Left renal cortex interstitium (tissue), 4 donors: ENCODE measurements around the gene PPP1R27. TPM values are rescaled to one million over a fixed set of nuclear protein-coding genes. Genes with fewer than 3 reads are reported as not detected.
"Not testable (repeated sequence)": the region's sequence is repeated elsewhere in the genome, so short reads cannot be mapped to it uniquely, and the experiment has no call there.

Experiments
- DNase-seq, 4 donors: peaks; one replicate each; pipeline ENCODE4 v3.0.0-alpha.2; 2013; ENCODE audit warnings: low read depth in 4 of 4, low spot score in 2 of 4, missing footprints in 1 of 4
- polyA plus RNA-seq, 4 donors: library from polyadenylated mRNA; unstranded; fragments of 120-200 nt; gene quantifications; one replicate each; pipeline ENCODE4 v1.2.1, GENCODE V29; 2013; ENCODE audit not compliant: insufficient read length in 4 of 4

The PPP1R27 gene
- polyA plus RNA-seq, 4 donors: 0.23 to 0.46 (median 0.37) TPM

DNA sequence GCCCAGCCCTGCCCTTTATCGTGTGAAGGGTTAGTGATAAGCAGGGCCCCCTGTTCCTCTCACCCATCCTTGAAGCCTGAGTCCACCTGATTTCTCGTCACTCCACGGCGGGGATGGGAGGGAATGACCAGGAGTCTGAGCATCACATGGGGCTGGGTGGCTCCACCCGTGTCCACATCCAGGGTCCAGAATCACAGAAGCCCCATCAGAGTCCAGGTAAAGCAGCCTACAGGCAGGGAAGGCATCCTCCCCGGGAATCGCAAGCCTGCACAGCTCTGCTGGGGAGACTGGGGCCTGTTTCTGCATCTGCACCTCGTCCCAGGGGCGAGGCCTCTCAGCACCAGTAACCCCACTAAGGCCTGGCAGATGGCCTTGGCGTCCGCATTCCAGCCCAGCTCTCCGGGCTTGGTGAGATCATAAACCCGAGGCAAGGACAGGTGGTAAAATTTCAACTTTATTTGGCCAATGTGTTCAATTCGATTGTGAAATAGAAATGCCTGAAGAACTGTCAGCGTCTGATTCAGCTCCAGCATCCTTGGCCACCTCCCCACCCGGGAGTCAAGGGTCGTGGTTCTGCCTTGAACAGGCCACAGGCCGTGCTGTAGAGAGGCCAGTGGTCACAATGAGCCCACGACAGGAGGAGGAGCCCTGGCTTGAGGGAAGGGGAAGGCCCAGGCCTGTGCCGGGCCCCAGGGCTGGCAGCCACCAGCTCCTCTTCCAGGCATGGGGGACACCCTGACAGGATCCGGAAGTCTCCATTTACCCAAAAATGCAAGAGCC is 8.1 kb upstream of the PPP1R27 start:
- no peak for DNase-seq

DNA sequence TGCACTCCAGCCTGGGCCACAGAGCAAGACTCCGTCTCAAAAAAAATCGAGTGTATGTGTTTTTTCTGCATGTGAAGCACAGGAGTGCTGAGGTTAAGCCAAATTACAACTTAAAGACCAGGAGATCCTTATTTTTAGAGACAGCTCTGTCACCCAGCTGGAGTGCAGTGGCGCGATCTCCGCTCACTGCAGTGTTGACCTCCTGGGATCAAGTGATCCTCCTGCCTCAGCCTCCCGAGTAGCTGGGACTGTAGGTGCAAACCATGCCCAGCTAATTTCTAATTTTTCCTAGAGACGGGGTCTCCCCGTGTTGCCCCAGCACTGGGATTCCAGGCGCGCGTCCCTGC is 7.5 kb upstream of the PPP1R27 start:
- DNase-seq: no peak

DNA sequence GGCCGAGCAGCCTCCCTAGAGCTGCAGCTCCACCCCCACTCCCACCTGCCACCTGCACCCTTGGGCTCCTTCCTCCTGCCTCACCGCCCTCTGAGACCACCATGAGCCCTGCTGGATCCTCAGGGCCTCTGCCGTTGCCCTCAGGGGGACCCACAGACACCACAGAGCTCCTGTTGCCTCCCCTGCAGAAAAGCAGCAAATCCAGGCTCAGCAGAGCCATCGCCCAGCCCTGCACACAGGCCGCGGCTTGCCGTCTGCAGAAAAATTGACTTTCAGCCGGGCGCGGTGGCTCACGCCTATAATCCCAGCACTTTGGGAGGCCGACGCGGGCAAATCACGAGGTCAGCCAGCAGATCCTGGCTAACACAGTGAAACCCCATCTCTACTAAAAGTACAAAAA is 7.0 kb upstream of the PPP1R27 start:
- DNase-seq: no peak

DNA sequence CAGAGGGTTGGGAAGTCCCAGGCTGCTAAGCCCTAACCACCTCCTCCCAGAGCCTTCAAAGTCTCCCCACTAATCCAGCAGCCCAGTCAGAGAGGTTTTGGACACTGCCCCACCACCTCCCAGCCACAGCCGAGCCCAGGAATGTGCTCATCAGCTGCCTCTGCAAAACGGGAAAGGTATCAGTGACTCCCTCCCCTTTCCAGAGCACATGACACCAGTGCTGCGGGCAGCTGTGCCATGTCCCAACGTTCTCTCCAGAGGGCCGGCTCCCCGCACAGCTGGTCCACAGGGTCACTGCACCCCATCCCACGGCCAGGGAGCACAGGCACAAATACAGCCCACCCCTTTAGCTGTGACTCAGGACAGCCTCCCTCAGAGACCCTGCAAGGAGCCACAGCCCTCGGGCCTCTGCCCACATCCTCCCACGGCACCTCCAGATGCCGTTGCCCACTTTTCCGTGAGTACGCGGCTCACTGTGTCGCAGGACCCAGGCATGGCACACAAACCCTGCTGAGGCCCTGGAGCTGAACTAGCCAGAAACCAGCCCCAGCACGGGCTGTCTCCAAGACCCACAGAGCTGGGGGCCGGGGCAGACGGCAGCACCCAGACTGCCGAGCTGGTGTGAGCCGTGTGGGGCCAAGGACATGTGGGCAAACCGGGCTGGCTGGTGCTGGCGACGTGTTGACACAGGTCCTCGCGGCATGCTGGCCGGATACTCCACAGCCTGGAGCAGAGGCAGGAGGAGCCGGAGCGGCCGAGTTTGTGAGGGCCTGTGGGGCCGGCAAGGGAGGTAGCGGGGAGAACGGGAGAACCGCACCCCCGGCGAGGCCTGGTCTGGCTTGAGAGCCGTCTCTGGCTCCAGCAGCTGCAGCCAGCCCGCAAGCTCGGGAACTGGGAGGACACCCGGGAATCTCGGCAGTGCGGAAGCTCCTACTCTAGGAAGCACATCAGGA is 6.3 kb upstream of the PPP1R27 start:
- DNase-seq: no peak

DNA sequence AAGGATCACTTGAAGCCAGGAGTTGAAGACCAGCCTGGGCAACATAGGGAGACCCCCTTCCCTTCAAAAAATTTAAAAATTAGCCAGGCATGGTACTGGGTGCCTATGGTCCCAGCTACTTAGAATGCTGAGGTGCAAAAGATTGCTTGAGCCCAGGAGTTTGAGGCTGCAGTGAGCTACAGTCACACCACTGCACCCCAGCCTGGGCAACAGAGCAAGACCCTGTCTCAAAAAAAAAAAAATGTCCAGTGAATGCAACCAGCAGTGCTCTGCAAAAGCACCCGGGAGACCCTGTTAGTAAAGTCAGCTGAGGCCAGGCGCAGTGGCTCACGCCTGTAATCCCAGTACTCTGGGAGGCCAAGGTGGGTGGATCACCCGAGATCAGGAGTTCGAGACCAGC is 5.2 kb upstream of the PPP1R27 start:
- DNase-seq: not testable (repeated sequence)

DNA sequence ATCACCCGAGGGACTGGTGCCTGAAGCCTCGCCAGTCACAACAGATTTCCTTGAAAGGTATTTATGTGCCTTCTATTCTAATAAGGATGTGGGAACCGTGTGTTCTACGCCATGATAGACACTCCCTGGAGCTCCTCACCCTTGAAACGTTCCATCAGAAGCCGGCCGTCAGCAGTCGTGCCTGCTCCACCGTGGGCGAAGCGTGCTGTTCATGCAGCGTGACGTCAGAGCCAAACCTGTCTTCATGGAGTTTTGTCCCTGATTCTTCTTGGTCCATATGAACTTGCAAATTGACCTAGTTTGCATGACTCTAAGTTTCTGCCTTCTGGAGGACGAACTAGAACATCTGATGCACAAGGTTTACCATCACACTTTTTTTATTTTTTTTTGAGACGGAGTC is 4.5 kb upstream of the PPP1R27 start:
- no peak for DNase-seq

DNA sequence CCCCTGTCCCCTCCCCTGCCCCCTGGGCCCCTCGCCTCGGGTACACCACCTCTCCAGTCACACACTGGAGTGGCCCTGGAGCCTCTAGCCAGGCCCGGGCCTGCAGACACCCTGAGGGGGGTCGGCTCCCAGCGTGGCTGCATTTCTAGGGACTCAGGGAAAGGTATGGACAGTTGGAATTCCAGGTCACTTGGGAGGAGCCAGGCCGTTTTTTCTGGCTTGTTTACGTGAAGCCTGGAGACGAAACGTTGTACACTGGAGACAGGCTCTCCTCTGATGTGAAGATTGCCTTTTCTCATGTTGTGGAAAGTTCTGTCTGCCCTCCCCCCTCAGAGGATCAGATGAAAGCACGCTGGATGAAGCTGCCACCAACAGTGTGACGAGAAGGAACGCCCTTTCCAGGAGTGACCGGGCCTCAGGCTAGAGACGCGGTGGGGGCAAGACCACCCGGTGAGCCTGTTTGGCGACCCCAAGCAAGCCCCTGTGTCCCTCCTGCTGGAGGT is 4.0 kb upstream of the PPP1R27 start:
- DNase-seq: no peak

DNA sequence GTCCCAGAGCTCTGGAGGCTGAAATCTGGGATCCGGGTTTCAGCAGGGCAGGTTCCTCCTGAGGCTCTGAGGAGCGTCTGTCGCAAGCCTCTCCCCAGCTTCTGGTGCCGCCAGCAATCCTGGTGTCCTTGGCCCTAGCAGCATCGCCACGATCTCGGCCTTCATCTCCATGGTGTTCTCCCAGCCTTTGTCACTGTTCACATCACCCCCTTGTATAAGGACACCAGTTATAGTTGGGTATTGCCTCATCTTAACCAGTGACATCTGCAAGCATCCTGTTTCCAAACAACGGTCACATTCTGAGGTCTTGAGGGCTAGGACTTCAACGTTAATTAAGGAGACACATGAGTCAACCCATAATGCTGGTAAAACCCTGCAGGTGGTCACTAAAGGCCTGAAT is 2.8 kb upstream of the PPP1R27 start:
- no peak for DNase-seq

DNA sequence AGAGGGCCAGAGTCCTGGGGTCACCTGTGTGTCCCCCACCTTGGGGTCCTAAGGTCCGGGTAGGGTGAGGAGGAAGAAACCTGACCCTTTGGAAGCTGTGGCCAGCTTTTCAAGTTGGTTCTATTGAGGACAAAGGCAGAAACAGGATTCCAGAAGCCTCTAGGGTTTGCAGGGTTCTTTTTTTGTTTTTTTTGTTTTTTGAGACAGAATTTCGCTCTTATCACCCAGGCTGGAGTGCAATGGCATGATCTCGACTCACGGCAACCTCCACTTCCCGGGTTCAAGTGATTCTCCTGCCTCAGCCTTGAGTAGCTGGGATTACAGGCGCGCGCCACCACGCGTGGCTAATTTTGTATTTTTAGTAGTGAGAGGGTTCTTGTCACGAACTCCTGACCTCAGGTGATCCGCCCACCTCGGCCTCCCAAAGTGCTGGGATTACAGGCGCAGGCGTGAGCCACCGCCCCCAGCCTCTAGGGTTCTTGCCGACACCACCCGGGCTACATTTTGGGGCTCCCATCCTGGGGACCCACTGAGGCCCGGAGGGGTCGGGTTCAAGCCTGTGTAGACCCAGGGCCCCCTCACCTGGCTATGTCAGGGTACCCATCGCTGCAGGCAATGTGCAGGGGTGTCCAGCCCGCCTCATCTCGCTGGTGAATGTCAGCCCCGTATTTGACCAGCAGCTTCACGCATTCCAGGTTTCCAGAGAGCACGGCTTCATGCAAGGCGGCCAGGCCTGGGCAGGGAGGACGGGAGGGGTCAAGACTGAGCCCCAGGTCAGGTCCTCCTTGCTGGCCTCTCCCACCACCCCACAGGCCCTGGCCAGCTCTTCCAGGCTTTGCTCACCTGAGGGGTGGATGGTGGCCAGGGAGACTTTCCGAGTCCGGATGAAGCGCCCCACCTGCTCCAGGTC is 674 bp downstream of the PPP1R27 start:
- DNase-seq: no peak

DNA sequence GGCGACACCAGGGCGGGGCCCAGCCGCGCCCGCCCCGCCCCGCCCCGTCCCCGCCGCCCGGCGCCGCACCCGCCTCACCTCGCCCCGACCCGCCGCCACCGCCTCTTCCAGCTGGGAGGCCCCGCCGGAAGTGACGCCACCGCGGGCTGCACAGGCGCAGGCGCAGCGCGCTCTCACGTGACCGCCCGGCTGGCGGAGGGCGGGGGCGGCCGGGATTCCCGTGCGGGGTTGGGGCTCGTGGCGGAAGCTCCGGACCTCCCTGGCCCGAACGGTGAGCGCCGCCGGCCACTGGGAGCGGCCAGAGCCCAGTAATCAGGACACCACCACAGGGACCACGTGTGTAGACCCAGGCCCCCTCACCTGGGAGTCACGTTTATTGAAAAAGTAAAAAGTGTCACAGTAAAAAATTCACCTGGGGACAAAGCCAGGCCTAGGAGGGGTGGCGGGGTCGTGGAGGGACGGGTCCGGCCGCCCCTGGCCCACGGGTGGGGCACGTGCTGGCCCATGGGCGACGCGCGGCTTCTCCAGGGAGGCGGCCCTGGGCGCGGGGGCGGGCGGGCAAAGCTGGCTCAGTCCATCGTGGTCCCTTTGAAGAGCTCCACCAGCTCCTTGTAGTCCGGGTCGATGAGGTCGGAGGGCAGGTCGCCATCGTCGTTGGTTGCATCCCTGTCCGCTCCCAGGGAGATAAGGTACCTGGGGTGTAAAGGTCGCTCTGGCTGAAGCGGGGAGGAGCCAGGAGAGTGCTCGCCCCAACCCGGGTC is 1.5 kb downstream of the PPP1R27 start, which contains the start of gene MCRIP1:
Gene MCRIP1, minus strand, starts transcription at position 132 of the 761 bp plus-strand sequence. CDS start 8,785 bp downstream, outside the sequence.
- DNase-seq: peak; percentile 68 to 86 (median 85)

DNA sequence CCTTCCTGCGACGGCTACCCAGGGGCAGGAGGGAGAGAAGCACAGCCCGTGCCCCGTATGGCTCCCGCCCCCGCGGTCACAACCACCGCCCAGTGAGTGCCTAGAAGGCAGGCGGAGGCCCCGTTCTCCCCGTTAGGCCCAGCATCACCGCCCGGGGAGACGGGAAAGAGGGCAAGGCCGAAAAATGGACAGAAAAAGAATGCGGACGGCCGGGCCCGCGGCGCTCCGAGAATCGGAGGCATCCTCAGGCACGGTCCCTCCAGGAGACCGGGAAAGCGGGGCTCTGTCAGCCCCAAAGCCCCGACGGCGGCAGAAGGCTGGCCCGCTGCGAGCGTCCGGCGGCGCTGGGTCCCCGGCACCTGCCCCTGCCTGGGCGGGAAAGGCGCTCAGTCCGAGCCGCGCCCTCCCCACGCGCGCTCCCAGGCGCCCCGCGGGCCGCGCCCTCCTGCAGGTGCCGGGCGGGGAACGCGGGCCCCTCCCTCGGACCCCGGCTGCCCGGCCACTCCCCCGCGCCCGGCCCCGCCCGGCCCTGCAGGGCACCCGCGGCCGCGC is 2.2 kb downstream of the PPP1R27 start:
- DNase-seq: no peak

DNA sequence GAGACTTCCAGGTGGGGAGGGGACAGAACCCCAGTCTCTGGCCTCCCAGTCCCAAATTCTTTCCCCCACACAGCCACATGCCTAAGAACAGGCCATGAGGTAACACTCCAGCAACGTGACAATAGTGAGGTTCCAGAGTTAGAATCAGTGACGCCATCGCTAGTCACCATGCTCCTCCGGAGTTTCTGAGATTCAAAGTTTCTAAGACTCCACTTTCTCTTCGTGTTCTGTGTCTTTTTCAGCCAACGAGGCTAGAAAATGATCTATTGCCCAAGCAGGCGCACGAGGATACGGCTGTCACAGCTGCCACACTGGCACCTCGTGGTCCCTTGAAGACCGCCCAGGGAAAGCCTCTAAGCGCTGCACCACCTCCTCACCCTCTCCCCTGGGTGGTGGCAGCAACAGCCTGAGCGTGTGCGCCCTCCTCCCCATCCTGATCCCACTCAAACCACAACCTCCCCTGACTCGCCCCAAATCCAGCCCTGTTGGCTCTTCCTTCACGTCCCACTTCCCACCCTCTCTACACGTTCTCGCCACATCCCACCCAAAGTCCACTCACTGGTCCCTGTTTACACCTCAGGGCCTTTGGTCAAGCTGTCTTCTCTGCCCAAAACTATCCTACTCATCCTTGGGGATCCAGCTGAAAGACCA is 2.8 kb downstream of the PPP1R27 start:
- no peak for DNase-seq

DNA sequence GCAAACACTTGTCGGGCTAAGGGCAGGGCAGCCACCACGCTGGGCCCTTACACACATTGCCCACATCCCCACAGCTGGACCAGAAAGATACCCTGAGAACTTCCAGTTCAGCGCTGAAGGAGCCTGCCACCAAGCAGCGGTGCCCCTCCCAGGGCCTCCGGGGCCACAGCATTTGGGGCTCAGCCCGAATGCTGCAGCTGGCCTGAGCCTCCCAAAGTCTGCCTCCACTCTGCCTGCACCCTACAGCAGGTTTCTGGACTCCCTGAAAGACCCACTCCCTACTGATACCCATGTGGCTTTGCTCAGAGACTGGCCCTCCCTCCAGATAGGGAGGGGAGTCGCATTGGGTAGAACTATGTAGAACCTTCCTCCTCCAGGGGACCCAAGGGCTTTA is 3.3 kb downstream of the PPP1R27 start:
- DNase-seq: no peak

DNA sequence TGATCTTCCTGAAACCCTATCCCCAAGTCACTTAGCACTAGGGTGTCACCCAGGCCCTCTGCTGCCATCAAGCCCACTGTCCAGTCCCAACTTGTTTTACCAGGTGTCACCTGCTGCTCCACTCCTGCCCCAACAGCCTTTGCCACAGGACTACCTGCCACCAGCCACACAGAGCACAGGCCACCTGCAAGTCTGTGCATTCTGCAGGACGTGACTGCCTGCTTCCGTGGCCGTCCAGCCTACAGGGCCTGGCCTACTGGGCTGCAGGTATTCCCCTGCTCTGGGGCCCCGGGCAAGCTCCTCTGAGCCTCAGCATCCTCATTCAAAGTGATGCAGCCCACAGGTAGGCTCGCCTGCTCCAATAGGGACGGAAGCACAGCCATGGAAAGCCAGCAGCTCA is 5.0 kb downstream of the PPP1R27 start:
- no peak for DNase-seq

DNA sequence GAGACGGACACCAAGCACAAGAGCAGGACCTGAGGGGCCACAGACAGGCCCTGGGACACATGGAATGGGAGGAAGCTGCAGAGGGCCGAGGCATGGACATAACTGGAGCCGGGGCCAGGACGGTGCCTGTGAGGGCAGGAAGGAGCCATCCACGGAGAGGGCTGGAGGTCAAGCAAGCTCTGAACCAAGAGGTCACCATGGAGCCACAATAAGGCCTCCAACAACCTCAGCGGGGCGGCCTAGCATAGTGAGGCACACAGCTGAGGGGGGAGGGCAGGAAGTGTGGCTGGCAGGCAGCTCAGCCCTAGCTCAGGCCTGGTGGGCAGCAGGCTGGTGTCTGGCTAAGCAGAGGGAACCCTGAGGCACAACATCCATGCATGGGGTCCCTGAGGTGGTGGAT is 6.2 kb downstream of the PPP1R27 start:
- no peak for DNase-seq

DNA sequence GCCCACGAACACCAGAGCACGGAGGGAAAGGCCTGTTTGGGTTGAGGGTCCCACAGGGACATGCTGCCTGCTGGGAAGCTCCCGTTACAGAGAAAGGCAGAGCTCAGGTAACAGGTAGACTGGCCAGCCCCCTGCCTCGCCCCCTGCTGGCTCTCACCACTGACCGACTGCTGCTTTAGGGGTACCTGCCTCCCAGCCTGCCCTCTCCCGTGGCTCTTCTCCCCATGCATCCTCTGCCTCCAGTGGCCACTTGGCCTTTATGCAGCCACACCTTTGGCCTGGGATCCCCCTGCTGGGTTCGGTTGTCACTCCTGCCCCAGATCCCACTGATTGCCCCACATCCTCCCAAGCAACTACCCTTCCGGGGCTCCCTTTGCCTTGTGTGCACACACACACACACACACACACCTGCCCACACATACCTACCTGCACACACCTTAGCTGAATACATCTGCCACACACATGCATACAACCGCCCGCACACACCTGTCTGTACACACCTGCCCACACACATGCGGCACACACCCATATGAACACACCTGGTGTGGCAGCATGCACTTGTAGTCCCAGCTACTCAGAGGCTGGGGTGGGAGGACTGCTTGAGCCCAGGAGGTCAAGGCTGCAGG is 8.9 kb downstream of the PPP1R27 start:
- DNase-seq: no peak

DNA sequence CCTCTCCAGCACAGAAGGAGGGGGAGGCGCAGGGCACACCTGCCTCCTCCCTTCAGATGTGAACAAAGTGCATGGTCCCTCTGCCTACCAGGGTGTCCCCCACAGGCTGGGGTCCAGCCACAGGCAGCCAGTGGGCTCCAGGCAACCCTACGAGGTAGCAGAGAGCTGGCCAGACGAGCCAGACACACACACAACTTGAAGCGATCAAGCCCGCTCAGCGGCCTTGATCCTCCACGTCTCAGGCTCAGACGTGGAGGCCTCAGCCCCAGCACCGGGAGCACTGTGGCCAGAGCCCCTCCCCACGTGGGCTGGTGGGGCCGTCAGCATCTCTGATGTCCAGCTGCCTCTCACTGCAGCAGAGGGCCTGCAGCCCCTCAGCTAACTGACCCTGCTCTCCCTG is 10.3 kb downstream of the PPP1R27 start:
- DNase-seq: no peak

DNA sequence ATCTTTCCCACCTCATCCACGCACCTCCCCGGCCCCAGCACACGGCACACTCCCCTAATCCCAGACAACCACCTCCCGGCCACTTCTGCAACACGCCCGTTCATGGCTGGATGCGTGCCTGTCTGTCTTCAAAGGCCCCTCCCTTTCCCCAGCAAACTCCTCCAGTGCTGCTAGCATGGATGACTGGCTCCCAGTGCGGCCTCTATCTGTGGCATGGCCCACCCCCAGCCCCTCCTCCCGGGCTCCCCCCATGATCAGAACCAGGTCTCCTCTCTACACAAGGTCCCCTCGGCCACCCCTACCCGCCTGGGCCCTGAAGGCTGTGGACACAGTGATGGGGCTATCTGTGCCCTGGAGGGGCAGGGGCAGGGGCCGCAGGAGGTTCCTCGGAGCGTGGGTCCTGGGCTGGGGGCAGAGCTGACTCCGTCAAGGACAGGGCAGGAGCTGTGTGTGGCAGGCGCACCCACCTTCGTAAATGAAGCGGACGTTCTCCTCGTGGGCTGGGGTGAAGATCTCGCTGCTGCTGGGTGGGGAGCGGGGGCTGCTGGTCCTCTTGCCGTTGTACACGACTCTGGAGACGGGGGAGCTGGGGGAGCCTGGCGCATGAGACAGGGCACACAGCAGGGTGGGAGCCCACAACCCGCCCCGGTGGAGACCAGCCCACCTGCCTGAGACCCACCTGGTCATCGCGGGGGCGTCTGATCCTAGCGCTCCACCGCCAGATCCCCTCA is 10.9 kb downstream of the PPP1R27 start:
- DNase-seq: no peak
